ENCODE results near the gene FOXP2. TPM values are rescaled to one million over a fixed set of nuclear protein-coding genes. Genes with fewer than 3 reads are reported as not detected.

Gene FOXP2
- total and polyA plus RNA-seq, 2 of the 13 experiments (the other 11 are each of a cell fraction or from before 2014, with no cell fraction given) = 0.90 TPM; not detected in 1

DNA sequence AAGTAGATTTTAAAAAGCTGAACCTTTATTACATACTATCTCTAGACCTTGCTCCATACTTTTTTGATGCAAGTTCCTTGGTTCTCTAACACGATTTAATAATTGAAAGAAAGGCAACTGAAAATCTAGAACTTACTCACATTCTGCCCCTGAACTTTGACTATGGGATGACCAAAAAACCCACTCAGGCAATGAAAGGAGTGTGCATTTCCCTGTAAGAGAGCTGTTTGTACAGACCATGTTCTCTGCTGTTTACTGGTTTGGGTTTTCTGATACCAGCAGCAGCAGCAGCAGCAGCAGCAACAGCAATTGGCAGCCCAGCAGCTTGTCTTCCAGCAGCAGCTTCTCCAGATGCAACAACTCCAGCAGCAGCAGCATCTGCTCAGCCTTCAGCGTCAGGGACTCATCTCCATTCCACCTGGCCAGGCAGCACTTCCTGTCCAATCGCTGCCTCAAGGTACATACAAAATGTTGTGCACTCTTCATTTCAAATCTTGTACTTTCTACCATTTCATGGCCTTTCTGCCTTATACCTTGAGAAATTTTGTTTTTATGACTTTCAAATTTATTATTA lies 216.7 kb downstream of the FOXP2 start (continued):
- TF ChIP-seq, protein P1, sequence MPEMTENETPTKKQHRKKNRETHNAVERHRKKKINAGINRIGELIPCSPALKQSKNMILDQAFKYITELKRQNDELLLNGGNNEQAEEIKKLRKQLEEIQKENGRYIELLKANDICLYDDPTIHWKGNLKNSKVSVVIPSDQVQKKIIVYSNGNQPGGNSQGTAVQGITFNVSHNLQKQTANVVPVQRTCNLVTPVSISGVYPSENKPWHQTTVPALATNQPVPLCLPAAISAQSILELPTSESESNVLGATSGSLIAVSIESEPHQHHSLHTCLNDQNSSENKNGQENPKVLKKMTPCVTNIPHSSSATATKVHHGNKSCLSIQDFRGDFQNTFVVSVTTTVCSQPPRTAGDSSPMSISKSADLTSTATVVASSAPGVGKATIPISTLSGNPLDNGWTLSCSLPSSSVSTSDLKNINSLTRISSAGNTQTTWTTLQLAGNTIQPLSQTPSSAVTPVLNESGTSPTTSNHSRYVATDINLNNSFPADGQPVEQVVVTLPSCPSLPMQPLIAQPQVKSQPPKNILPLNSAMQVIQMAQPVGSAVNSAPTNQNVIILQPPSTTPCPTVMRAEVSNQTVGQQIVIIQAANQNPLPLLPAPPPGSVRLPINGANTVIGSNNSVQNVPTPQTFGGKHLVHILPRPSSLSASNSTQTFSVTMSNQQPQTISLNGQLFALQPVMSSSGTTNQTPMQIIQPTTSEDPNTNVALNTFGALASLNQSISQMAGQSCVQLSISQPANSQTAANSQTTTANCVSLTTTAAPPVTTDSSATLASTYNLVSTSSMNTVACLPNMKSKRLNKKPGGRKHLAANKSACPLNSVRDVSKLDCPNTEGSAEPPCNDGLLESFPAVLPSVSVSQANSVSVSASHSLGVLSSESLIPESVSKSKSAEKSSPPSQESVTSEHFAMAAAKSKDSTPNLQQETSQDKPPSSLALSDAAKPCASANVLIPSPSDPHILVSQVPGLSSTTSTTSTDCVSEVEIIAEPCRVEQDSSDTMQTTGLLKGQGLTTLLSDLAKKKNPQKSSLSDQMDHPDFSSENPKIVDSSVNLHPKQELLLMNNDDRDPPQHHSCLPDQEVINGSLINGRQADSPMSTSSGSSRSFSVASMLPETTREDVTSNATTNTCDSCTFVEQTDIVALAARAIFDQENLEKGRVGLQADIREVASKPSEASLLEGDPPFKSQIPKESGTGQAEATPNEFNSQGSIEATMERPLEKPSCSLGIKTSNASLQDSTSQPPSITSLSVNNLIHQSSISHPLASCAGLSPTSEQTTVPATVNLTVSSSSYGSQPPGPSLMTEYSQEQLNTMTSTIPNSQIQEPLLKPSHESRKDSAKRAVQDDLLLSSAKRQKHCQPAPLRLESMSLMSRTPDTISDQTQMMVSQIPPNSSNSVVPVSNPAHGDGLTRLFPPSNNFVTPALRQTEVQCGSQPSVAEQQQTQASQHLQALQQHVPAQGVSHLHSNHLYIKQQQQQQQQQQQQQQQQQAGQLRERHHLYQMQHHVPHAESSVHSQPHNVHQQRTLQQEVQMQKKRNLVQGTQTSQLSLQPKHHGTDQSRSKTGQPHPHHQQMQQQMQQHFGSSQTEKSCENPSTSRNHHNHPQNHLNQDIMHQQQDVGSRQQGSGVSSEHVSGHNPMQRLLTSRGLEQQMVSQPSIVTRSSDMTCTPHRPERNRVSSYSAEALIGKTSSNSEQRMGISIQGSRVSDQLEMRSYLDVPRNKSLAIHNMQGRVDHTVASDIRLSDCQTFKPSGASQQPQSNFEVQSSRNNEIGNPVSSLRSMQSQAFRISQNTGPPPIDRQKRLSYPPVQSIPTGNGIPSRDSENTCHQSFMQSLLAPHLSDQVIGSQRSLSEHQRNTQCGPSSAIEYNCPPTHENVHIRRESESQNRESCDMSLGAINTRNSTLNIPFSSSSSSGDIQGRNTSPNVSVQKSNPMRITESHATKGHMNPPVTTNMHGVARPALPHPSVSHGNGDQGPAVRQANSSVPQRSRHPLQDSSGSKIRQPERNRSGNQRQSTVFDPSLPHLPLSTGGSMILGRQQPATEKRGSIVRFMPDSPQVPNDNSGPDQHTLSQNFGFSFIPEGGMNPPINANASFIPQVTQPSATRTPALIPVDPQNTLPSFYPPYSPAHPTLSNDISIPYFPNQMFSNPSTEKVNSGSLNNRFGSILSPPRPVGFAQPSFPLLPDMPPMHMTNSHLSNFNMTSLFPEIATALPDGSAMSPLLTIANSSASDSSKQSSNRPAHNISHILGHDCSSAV (CRISPR knock-in tag; IDR thresholded peaks at IDR 0.05; ENCODE audit: borderline replicate concordance) = no peak

DNA sequence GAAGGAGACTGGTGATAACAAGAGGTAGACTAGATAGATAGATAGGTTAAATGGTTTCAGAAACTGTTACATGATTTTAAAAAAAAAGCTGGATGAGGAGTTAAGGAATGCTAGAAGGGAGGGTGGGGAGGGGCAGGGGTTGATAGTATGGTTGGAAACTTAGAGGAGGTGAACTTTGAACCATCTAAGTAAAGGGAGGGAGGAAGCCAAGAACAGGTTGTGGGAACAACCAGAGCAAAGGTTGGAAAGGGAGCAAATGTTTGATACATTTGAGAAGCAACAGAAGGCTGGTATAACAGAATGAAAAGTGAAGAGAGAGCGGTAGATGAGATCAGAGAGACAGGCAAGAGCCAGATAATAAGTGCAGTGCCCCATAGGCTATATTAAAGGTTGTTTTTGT lies 224.8 kb downstream of the FOXP2 start:
- in situ Hi-C loops (cut with HindIII; ENCODE audit: extremely low pct_ligation_motif_present, low pct_unique_long_range_greater_than_20kb) (no loop called here), intact Hi-C loops (cut with micrococcal nuclease; ENCODE audit: unreplicated experiment) (no loop called here)
- TF ChIP-seq ZNF205 (CRISPR knock-in tag; IDR thresholded peaks at IDR 0.05) (no peak), ZNF607 (CRISPR knock-in tag; IDR thresholded peaks at IDR 0.05; ENCODE audit: borderline replicate concordance) (no peak), ZBTB21 (CRISPR knock-in tag; IDR thresholded peaks at IDR 0.05) (no peak), LCORL (IDR thresholded peaks at IDR 0.05) (no peak), LCORL (CRISPR knock-in tag; IDR thresholded peaks at IDR 0.05) (no peak), PRPF4 (IDR thresholded peaks at IDR 0.05; ENCODE audit: low read depth, low read length, poor library complexity, severe bottlenecking) (no peak), NR2F2 (IDR thresholded peaks at IDR 0.05; ENCODE audit: borderline replicate concordance, low read depth) (no peak), WIZ (CRISPR knock-in tag; IDR thresholded peaks at IDR 0.05) (no peak)
- TF ChIP-seq, protein P2, sequence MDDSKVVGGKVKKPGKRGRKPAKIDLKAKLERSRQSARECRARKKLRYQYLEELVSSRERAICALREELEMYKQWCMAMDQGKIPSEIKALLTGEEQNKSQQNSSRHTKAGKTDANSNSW (CRISPR knock-in tag; IDR thresholded peaks at IDR 0.05; ENCODE audit: borderline replicate concordance) = no peak
- Histone ChIP-seq H3K9ac (ENCODE audit: insufficient read depth, low read depth, low read length) (no peak overlapping the region), H3K4me3 (replicated peaks in 1 of 3; ENCODE audit: insufficient read depth in 1 of 3, low read depth in 2 of 3, low read length in 3 of 3) (no peak overlapping the region), H3K27ac (ENCODE audit: extremely low read length, insufficient read depth, low read length) (no peak overlapping the region), H3K4me1 (ENCODE audit: insufficient read depth, low read length) (no peaks in the 10 kb centered on the region), H3K79me2 (ENCODE audit: insufficient read depth, low read length) (no peaks in the 10 kb centered on the region), H3K9me3 (ENCODE audit: low read length) (no peaks in the 10 kb centered on the region), H3K36me3 (replicated peaks in 1 of 2; ENCODE audit: control insufficient read depth in 1 of 2, insufficient read depth in 2 of 2, low read length in 2 of 2) (no peaks in the 10 kb centered on the region), H4K20me1 (ENCODE audit: insufficient read depth, low read length) (no peaks in the 10 kb centered on the region), H3K4me2 (ENCODE audit: low read depth, low read length) (no peak overlapping the region), H3K27me3 (ENCODE audit: control insufficient read depth in 1 of 2, insufficient read depth in 2 of 2, low read length in 2 of 2) (no peaks in the 10 kb centered on the region), H2AFZ (ENCODE audit: low read length) (no peak overlapping the region)
- ChIA-PET CTCF (ENCODE audit: low intra/inter-chr PET ratio, low total read pairs) (no interaction called here), POLR2A (no interaction called here)
- ATAC-seq (no peak), DNase-seq (ENCODE audit: low spot score) (no peak), FAIRE-seq (no peak)
- BruUV-seq (replicated peaks) = no TSS peak
- 5% methylated on average over 1 of the region's 1 CpG for WGBS (ENCODE audit: low lambda C conversion rate)
